ENCODE data around the gene SLC10A3.

SLC10A3 gene

GRCh38 chrX:154509455-154509854 lies 19.0 kb upstream of the SLC10A3 start:
- Histone ChIP-seq H3K79me2 (ENCODE audit: insufficient read depth, low read length) (no peaks in the 10 kb centered on the region), H3K9me3 (ENCODE audit: low read length) (no peaks in the 10 kb centered on the region), H3K36me3 (ENCODE audit: insufficient read depth, low read length) (peaks cover 20% of the 10 kb centered on the region), H3K9me2 (ENCODE audit: low read depth, low read length) (no peaks in the 10 kb centered on the region), H4K20me1 (ENCODE audit: insufficient read depth, low read length) (no peaks in the 10 kb centered on the region), H3F3A (ENCODE audit: insufficient read depth, low read length) (no peaks in the 10 kb centered on the region), H3K9ac (ENCODE audit: low read length) (no peak overlapping the region), H3K27me3 (ENCODE audit: insufficient read depth, low read length) (no peaks in the 10 kb centered on the region), H3K4me1 (ENCODE audit: insufficient read depth, low read length, severe bottlenecking) (no peaks in the 10 kb centered on the region), H3K4me3 (ENCODE audit: low read depth, low read length, poor library complexity, severe bottlenecking) (no peak overlapping the region), H2AFZ (ENCODE audit: low read length) (no peak overlapping the region), H3K4me2 (ENCODE audit: low read length) (no peak overlapping the region), H3K27ac (ENCODE audit: low read depth, low read length, poor library complexity, severe bottlenecking) (no peak overlapping the region)
- TF ChIP-seq EZH2 (IDR thresholded peaks at IDR 0.05; ENCODE audit: borderline replicate concordance, low read length) (no peak), CTCF (IDR thresholded peaks at IDR 0.05; ENCODE audit: low read length) (no peak)

DNA sequence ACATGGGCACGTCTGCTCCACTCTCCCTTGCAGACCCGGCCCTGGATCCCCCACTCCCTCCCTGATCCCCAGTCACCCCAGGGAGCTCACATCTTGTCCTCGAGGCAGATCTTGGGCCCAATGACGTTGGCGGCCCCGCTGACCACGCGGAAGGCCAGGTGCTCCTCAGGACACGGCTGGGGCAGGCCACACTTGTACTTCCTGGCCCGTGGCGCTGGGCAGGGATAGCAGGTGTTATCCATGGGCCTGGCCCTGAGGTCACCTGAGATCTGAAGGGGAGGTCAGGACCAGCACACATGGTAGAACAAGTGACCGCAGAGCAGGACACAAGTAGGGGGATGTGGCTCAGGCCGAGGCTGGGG lies 17.9 kb upstream of the SLC10A3 start:
- H3K4me3 ChIP-seq (ENCODE audit: low read depth, low read length, poor library complexity, severe bottlenecking): no peak overlapping the region
- no peak overlapping the region for H2AFZ ChIP-seq (ENCODE audit: low read length)
- no peaks in the 10 kb centered on the region for H3K27me3 ChIP-seq (ENCODE audit: insufficient read depth, low read length)
- no peaks in the 10 kb centered on the region for H3F3A ChIP-seq (ENCODE audit: insufficient read depth, low read length)
- H3K27ac ChIP-seq (ENCODE audit: low read depth, low read length, poor library complexity, severe bottlenecking): no peak overlapping the region
- no peaks in the 10 kb centered on the region for H3K4me1 ChIP-seq (ENCODE audit: insufficient read depth, low read length, severe bottlenecking)
- TF ChIP-seq CTCF (IDR thresholded peaks at IDR 0.05; ENCODE audit: low read length) (no peak), EZH2 (IDR thresholded peaks at IDR 0.05; ENCODE audit: borderline replicate concordance, low read length) (no peak)
- H3K79me2 ChIP-seq (ENCODE audit: insufficient read depth, low read length): no peaks in the 10 kb centered on the region
- H3K9me3 ChIP-seq (ENCODE audit: low read length): no peaks in the 10 kb centered on the region
- no peak overlapping the region for H3K4me2 ChIP-seq (ENCODE audit: low read length)
- peaks cover 20% of the 10 kb centered on the region for H3K36me3 ChIP-seq (ENCODE audit: insufficient read depth, low read length)
- H3K9ac ChIP-seq (ENCODE audit: low read length): no peak overlapping the region
- H3K9me2 ChIP-seq (ENCODE audit: low read depth, low read length): no peaks in the 10 kb centered on the region
- H4K20me1 ChIP-seq (ENCODE audit: insufficient read depth, low read length): no peaks in the 10 kb centered on the region

DNA sequence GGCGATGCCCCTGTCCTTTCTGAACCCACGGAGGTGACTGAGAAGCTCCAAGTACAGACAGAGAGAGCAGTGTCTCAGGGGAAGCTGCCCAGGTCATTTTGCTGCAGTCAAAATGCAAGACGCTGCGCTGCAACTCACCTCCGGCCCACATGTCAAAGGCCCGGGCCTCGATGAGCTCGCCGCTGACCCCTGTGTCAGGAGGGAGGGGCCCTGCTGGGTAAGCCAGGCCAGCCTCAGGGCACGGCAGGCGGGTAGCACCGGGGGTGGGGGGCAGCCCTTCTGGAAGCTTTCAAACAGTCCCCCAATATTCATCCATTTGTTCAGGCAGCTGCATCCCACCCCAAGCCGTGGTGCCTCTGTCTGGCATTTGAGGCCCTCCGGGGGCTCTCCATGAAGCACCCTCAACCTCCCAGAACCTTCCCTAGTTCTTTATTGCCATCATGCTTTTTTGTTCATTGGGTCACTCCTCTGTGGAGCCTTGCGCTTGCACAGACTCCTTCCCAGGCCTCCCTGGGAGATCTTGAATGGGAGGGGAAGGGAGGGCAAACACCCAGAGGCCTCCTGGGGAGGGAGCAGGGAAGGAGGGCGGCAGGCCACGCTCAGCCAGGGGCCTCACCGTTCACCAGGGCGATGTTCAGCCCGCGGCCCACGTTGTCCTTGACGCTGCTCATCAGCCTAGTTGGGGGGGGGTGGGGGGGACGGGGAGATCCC lies 17.4 kb upstream of the SLC10A3 start:
- Histone ChIP-seq H3K4me3 (ENCODE audit: low read depth, low read length, poor library complexity, severe bottlenecking) (no peak overlapping the region), H2AFZ (ENCODE audit: low read length) (no peak overlapping the region), H3K27ac (ENCODE audit: low read depth, low read length, poor library complexity, severe bottlenecking) (no peak overlapping the region), H3K36me3 (ENCODE audit: insufficient read depth, low read length) (peaks cover 20% of the 10 kb centered on the region), H3K9me2 (ENCODE audit: low read depth, low read length) (no peaks in the 10 kb centered on the region), H3K79me2 (ENCODE audit: insufficient read depth, low read length) (no peaks in the 10 kb centered on the region), H3K4me1 (ENCODE audit: insufficient read depth, low read length, severe bottlenecking) (no peaks in the 10 kb centered on the region), H3K9ac (ENCODE audit: low read length) (no peak overlapping the region), H3K9me3 (ENCODE audit: low read length) (no peaks in the 10 kb centered on the region), H4K20me1 (ENCODE audit: insufficient read depth, low read length) (no peaks in the 10 kb centered on the region), H3F3A (ENCODE audit: insufficient read depth, low read length) (no peaks in the 10 kb centered on the region), H3K27me3 (ENCODE audit: insufficient read depth, low read length) (no peaks in the 10 kb centered on the region), H3K4me2 (ENCODE audit: low read length) (no peak overlapping the region)
- TF ChIP-seq CTCF (IDR thresholded peaks at IDR 0.05; ENCODE audit: low read length): no peak
- no peak for TF ChIP-seq EZH2 (IDR thresholded peaks at IDR 0.05; ENCODE audit: borderline replicate concordance, low read length)

All from OCI-LY1 (cell line).